Activated CD4-positive, alpha-beta memory T cell treated with anti-CD3 and anti-CD28 coated beads for 36 hours (primary cell): Measurements from ENCODE around the gene WDFY1. TPM values are rescaled to one million over a fixed set of nuclear protein-coding genes. Genes with fewer than 3 reads are reported as not detected.

Experiments used
- CTCF ChIA-PET: fragments of 350-600 bp; sonication (Branson Sonifier 250); formaldehyde crosslinking; loops from one replicate; lab custom pipeline; 2021; ENCODE audit warnings: antibody characterized with exemption, inconsistent platforms; lab: Charles Lee
- POLR2A ChIA-PET: fragments of 350-600 bp; sonication (Branson Sonifier 250); formaldehyde crosslinking; loops from one replicate; lab custom pipeline; 2021; ENCODE audit warnings: antibody characterized with exemption; lab: Charles Lee
- DNase-seq: peaks from one replicate; pipeline ENCODE4 v3.0.0-alpha.2; 2020
- H3K27ac Mint-ChIP-seq: one replicate; pipeline ENCODE4 v1.8.0; 2021; ENCODE audit warnings: mixed read lengths
- H3K27me3 Mint-ChIP-seq: one replicate; pipeline ENCODE4 v1.8.0; 2021; ENCODE audit warnings: mixed read lengths
- H3K36me3 Mint-ChIP-seq: one replicate; pipeline ENCODE4 v1.8.0; 2021; ENCODE audit warnings: mixed read lengths
- H3K4me1 Mint-ChIP-seq: one replicate; pipeline ENCODE4 v1.8.0; 2021; ENCODE audit warnings: low read depth, mixed read lengths
- H3K4me3 Mint-ChIP-seq: one replicate; pipeline ENCODE4 v1.8.0; 2021; ENCODE audit warnings: mild to moderate bottlenecking, mixed read lengths
- H3K9me3 Mint-ChIP-seq: one replicate; pipeline ENCODE4 v1.8.0; 2021; ENCODE audit warnings: mixed read lengths
- intact Hi-C: fragments of 100-400 bp; cut with micrococcal nuclease; formaldehyde crosslinking; loops from one replicate; pipeline ENCODE4 v1.15.1; 2023
- total RNA-seq, 2 experiments: library from RNA; stranded (reverse); gene quantifications; one replicate each; pipeline ENCODE4 v1.2.3, GENCODE V29; 2021

WDFY1 gene, protein sequence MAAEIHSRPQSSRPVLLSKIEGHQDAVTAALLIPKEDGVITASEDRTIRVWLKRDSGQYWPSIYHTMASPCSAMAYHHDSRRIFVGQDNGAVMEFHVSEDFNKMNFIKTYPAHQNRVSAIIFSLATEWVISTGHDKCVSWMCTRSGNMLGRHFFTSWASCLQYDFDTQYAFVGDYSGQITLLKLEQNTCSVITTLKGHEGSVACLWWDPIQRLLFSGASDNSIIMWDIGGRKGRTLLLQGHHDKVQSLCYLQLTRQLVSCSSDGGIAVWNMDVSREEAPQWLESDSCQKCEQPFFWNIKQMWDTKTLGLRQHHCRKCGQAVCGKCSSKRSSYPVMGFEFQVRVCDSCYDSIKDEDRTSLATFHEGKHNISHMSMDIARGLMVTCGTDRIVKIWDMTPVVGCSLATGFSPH
- 10 to 100 TPM; 48.7 to 50.1 TPM for total RNA-seq

DNA sequence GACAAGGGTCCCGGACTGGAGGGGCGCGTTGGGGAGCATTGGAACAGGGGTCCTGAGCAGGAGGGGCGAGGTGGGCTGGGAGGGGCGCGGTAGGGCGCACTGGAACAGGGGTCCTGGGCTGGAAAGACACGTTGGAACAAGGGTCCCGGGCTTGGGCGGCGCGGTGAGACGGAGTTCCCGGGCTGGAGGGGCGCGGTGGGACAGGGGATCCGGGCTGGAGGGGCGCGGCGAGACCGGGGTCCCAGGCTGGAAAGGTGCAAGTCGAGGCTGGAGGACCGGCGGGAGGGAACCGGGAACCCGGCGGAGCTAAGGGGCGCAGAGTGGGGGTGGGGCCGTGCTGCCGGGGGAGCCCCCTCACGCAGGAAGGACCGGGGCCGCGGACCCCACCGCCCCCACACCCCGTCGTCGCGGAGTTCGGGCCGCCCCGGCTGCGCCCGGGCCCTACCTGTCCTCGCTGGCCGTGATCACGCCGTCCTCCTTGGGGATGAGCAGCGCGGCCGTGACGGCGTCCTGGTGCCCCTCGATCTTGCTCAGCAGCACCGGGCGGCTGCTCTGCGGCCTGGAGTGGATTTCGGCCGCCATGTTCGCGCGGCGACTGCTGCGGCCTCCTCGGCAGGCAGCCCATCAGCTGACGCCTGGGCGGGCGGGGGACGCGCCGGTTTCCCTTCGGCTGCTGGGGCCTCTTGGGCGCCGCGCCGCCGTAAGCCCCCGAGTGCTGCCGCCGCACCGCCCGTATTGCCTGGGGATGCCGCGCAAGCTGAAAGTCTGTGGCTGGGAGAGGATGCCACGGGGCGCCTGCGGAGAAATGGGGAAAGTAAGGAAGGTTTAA lies at the start of gene WDFY1:
Gene WDFY1 (minus strand): TSS at position 633 of the 829 bp plus-strand sequence. CDS start 51 bp downstream, at position 582.
- Mint-ChIP-seq H3K9me3 (peaks cover 4% of the 10 kb centered on the region), H3K36me3 (peaks cover 27% of the 10 kb centered on the region), H3K4me1 (peaks cover 54% of the 10 kb centered on the region), H3K27me3 (no peaks in the 10 kb centered on the region), H3K27ac (peak within 1 kb of the TSS; percentile 91), H3K4me3 (peak within 1 kb of the TSS; percentile 91)
- peak; percentile 88 for DNase-seq
- POLR2A ChIA-PET, result interaction anchor here (0.9 to 2.3 kb wide), 4 partner anchors 9 to 1012 kb away, joined by 3 to 17 read pairs (median 4); partner anchors contain the start of gene MRPL44
- intact Hi-C loops, result loop anchor here (1.0 to 5.0 kb wide), 4 partner anchors 12 to 1133 kb away; partner anchors contain the start of genes ACSL3 and MRPL44
- CTCF ChIA-PET, result interaction anchor here (1.6 kb wide), 1 partner anchor 10 kb away, joined by 6 read pairs; no protein-coding TSS in a partner anchor

- intact Hi-C loops, result loop anchor here (2.0 to 10.0 kb wide), 3 partner anchors 32 to 363 kb away; no protein-coding TSS in a partner anchor
These were observed 49.5 kb upstream of the WDFY1 start for GRCh38 chr2:223994562-223995162.

DNA sequence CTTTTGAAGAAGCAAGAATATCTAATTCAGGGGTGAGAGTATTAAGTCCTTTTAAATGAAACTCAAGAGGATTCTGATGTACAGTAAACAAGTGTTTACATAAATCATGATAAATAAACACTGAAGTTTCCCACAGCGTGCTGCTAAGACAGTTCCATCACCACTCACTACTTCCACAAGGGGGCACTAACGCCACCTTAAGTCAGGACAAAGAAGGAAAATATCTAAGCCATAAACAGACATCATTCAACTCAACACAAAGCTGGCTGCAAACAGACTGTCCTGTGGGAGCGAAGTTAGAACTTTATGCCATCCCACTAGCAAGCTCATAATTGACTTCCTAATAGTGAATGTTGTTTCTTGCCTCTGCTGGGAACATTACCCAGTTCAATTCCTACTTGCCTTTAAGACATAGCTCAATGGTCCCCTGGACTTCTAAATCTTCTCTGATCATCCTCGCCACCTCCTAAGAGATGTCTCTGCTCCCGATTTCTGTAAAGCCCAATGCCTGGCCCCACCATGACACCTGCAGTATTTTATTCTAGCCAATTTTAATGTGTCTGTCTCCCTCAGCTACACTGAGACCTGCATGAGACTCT lies 48.6 kb upstream of the WDFY1 start:
- H3K4me1 Mint-ChIP-seq, result peaks cover 16% of the 10 kb centered on the region
- intact Hi-C loops, result loop anchor here (1.0 to 10.0 kb wide), 6 partner anchors 23 to 364 kb away; no protein-coding TSS in a partner anchor
- DNase-seq, result peak; percentile 66
- no peaks in the 10 kb centered on the region for H3K36me3 Mint-ChIP-seq
- no peak overlapping the region for H3K4me3 Mint-ChIP-seq
- no peaks in the 10 kb centered on the region for H3K9me3 Mint-ChIP-seq
- POLR2A ChIA-PET, result interaction anchor here (0.8 kb wide), 1 partner anchor 289 kb away, joined by 3 read pairs; no protein-coding TSS in a partner anchor
- CTCF ChIA-PET, result interaction anchor here (0.6 to 8.7 kb wide), 54 partner anchors 9 to 681 kb away, joined by 3 to 263 read pairs (median 4); partner anchors contain the start of gene SERPINE2
- H3K27me3 Mint-ChIP-seq, result no peaks in the 10 kb centered on the region
- H3K27ac Mint-ChIP-seq, result no peak overlapping the region

More at GRCh38 chr2:223994562-223995162, 49.5 kb upstream of the WDFY1 start:
- ChIA-PET POLR2A (interaction anchor here (0.8 kb wide), 1 partner anchor 288 kb away, joined by 3 read pairs; no protein-coding TSS in a partner anchor), CTCF (interaction anchor here (0.6 to 8.7 kb wide), 25 partner anchors 8 to 656 kb away, joined by 3 to 263 read pairs (median 5); partner anchors contain the start of gene SERPINE2)
- Mint-ChIP-seq H3K4me1 (peaks cover 16% of the 10 kb centered on the region), H3K9me3 (no peaks in the 10 kb centered on the region), H3K36me3 (no peaks in the 10 kb centered on the region), H3K27me3 (no peaks in the 10 kb centered on the region), H3K4me3 (no peak overlapping the region), H3K27ac (peak overlapping the region; percentile 30)
- no peak for DNase-seq

GRCh38 chr2:223991611-223992010 lies 46.5 kb upstream of the WDFY1 start:
- Mint-ChIP-seq H3K4me3 (no peak overlapping the region), H3K9me3 (no peaks in the 10 kb centered on the region), H3K4me1 (peaks cover 16% of the 10 kb centered on the region), H3K36me3 (no peaks in the 10 kb centered on the region), H3K27ac (no peak overlapping the region), H3K27me3 (peaks cover 5% of the 10 kb centered on the region)
- ChIA-PET CTCF (interaction anchor here (0.8 to 8.7 kb wide), 6 partner anchors 9 to 294 kb away, joined by 3 to 263 read pairs (median 12); no protein-coding TSS in a partner anchor), POLR2A (no interaction called here)
- intact Hi-C loops, result loop anchor here (5.0 to 10.0 kb wide), 2 partner anchors 153 to 366 kb away; no protein-coding TSS in a partner anchor
- no peak for DNase-seq

DNA sequence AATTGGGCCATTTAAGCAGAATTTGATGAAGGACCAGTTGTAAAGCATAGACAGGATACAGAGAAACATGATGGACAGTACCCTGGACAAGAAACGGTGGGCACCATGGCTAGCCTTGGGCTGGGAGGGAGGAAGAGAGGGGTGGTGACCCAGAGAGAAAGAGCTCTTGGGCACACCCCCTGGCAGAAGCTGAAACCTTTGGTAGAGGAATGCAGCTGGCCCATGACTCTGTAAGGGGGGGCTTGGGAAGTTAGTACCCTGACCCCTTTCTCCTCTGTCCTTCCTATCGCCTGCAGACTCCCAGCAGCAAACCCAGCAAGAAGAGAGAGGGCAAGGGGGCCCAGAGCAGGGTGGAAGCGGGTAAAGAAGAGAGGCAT lies 44.7 kb upstream of the WDFY1 start:
- H3K27me3 Mint-ChIP-seq, result peaks cover 5% of the 10 kb centered on the region
- H3K27ac Mint-ChIP-seq, result no peak overlapping the region
- DNase-seq, result no peak
- H3K36me3 Mint-ChIP-seq, result no peaks in the 10 kb centered on the region
- no peaks in the 10 kb centered on the region for H3K9me3 Mint-ChIP-seq
- no peak overlapping the region for H3K4me3 Mint-ChIP-seq
- ChIA-PET CTCF (interaction anchor here (1.3 to 8.7 kb wide), 4 partner anchors 9 to 296 kb away, joined by 3 to 263 read pairs (median 48); no protein-coding TSS in a partner anchor), POLR2A (no interaction called here)
- H3K4me1 Mint-ChIP-seq, result peaks cover 7% of the 10 kb centered on the region
- intact Hi-C loops, result loop anchor here (5.0 to 10.0 kb wide), 2 partner anchors 155 to 367 kb away; no protein-coding TSS in a partner anchor

DNA sequence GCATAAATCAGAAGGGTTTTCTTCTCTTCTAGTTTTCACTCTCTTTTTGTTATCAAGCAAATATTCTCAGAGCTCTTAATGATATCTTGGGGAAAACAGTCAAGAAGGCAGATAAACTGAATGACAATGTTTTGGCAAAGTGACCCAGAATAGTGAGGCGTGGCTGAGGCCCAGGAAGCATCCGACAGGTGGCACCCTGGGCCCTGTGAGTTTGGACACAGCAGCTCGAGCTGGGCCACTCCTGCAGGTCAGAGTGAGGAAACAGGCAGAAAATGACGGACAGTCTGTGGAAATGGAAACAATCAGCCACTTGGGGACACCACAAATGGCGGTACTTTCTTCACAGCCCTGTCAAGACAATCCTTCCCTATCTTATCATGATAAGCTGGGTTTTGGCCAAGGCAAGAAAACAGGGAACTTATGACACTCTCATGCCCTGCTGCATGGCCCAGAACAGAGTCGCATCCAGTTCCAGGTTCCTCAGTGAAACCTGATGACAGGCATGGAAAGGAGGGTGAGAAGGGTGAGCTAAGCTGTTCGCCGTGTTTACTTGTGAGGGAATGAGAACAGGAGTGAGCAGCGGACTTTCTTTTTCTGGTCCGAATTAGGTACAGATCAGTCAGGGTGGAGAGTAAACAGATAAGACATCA lies 44.2 kb upstream of the WDFY1 start:
- ChIA-PET POLR2A (no interaction called here), CTCF (interaction anchor here (1.3 to 8.7 kb wide), 3 partner anchors 9 to 296 kb away, joined by 3 to 263 read pairs (median 21); no protein-coding TSS in a partner anchor)
- intact Hi-C loops, result no loop called here
- Mint-ChIP-seq H3K36me3 (no peaks in the 10 kb centered on the region), H3K27me3 (peaks cover 8% of the 10 kb centered on the region), H3K4me3 (no peak overlapping the region), H3K9me3 (no peaks in the 10 kb centered on the region), H3K27ac (no peak overlapping the region), H3K4me1 (peaks cover 3% of the 10 kb centered on the region)
- DNase-seq, result no peak

DNA sequence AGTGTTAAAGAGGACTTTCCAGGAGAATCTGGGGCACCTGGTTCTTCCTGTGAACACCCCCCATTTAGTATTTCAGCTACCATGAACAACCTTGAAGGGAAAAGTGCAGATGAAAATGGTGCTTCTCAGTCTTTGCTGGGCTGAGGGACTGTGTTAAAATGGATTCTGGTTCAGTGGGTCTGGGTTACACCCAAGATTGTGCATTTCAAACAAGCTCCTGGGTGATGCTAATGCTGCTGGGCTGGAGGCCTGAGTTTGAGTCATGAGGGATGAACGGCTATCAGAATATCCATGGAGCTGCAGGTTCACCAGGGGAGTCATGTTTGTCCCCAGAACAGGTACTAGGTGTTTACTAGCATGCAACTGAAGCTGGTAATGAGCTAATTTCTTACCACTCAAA lies 36.1 kb upstream of the WDFY1 start:
- no peak for DNase-seq
- Mint-ChIP-seq H3K9me3 (no peaks in the 10 kb centered on the region), H3K27ac (no peak overlapping the region), H3K27me3 (peaks cover 3% of the 10 kb centered on the region), H3K4me3 (no peak overlapping the region), H3K36me3 (peaks cover 2% of the 10 kb centered on the region), H3K4me1 (no peaks in the 10 kb centered on the region)
- intact Hi-C loops, result no loop called here
- ChIA-PET CTCF (interaction anchor here (1.2 to 6.5 kb wide), 3 partner anchors 11 to 303 kb away, joined by 3 to 41 read pairs (median 34); no protein-coding TSS in a partner anchor), POLR2A (no interaction called here)

GRCh38 chr2:223980803-223981202 lies 35.7 kb upstream of the WDFY1 start:
- Mint-ChIP-seq H3K9me3 (no peaks in the 10 kb centered on the region), H3K4me3 (no peak overlapping the region), H3K27me3 (peaks cover 3% of the 10 kb centered on the region), H3K36me3 (peaks cover 2% of the 10 kb centered on the region), H3K27ac (no peak overlapping the region), H3K4me1 (no peaks in the 10 kb centered on the region)
- no peak for DNase-seq
- intact Hi-C loops, result no loop called here
- POLR2A ChIA-PET, result no interaction called here
- CTCF ChIA-PET, result interaction anchor here (0.8 to 6.5 kb wide), 4 partner anchors 11 to 304 kb away, joined by 3 to 41 read pairs (median 18); no protein-coding TSS in a partner anchor

DNA sequence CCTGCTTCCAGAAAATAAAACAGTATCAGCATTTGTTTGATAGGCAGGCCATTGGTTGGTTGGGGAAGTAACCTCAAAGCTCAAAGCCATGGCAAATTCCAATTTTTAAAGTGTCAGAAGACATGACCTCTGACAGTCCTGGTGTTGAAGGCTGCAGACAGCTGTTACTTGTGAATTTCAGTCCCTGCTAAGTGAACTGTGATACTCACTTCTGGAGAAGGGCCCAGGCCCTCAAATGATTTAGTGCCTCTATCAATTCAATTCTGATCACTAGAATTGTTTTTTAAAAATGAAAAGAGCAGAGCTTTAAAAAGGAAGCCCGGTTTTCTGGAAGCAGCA lies 35.2 kb upstream of the WDFY1 start:
- CTCF ChIA-PET, result interaction anchor here (0.8 to 6.5 kb wide), 4 partner anchors 10 to 304 kb away, joined by 3 to 41 read pairs (median 18); no protein-coding TSS in a partner anchor
- POLR2A ChIA-PET, result no interaction called here
- no peaks in the 10 kb centered on the region for H3K9me3 Mint-ChIP-seq

DNA sequence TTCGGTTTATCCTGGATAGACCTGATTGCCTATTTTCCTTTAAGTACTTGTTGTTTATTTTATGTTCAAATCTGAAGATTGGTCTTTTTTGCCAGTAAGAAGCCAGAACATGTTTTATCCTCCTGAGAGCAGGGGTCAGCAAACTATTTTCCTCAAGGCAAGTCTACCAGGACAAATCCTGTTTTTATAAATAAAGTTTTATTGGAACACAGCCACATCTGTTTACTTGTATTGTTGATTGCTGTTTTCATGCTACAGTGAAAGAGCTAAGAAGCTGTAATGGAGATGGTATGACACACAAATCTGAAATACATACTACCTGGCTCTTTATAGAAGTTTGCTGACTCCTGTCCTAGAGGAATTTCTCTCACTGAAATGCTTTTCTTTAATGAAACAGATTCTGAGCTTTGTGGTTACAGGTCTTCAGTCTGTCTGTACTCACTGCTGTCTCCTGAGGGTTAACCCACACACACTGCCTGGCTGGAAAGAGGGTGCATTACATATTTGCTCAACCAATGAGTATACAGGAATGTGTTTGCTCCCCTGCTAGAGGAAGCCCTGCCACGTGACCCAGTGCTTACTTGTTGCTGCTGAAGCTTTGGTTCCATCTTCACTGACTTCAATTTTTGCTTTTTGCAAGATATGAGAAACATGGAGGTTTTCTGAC lies 34.7 kb upstream of the WDFY1 start:
- Mint-ChIP-seq H3K4me1 (no peaks in the 10 kb centered on the region), H3K36me3 (peaks cover 2% of the 10 kb centered on the region), H3K4me3 (no peak overlapping the region), H3K27ac (no peak overlapping the region), H3K27me3 (peaks cover 3% of the 10 kb centered on the region), H3K9me3 (no peaks in the 10 kb centered on the region)
- DNase-seq, result no peak
- intact Hi-C loops, result no loop called here
- ChIA-PET POLR2A (no interaction called here), CTCF (interaction anchor here (0.8 to 6.5 kb wide), 3 partner anchors 10 to 14 kb away, joined by 3 to 41 read pairs (median 34); no protein-coding TSS in a partner anchor)

More for the DNA sequence above, 35.2 kb upstream of the WDFY1 start:
- Mint-ChIP-seq H3K27ac (no peak overlapping the region), H3K4me1 (no peaks in the 10 kb centered on the region), H3K4me3 (no peak overlapping the region), H3K27me3 (peaks cover 3% of the 10 kb centered on the region), H3K36me3 (peaks cover 2% of the 10 kb centered on the region)
- no peak for DNase-seq
- intact Hi-C loops, result no loop called here
